CD14-positive monocyte (primary cell): Measurements from ENCODE around the gene ASB1. TPM values are rescaled to one million over a fixed set of nuclear protein-coding genes. Genes with fewer than 3 reads are reported as not detected.

Experiments used
- DNase-seq, 3 donors: peaks; one replicate each; pipeline ENCODE4 v3.0.0-alpha.2; 2011 to 2022
- H2AFZ ChIP-seq: 2 replicates; pipeline ENCODE4 v1.6.0; 2012; ENCODE audit warnings: mild to moderate bottlenecking, low read depth, low read length, inconsistent platforms; ENCODE audit not compliant: insufficient read depth, poor library complexity, severe bottlenecking
- H3K27ac ChIP-seq, 2 donors: 1 replicate in 1 of 2; 2 replicates in 1 of 2; pipeline ENCODE4 v1.5.1; 2012 to 2013; ENCODE audit warnings: low read length in 2 of 2, control low read depth in 1 of 2, inconsistent platforms in 1 of 2, low read depth in 1 of 2, mild to moderate bottlenecking in 1 of 2
- H3K27me3 ChIP-seq, 2 donors: one replicate each; pipeline versions ENCODE4 v1.6.0 to v1.6.1; 2011 to 2013; ENCODE audit warnings: low read length in 2 of 2; ENCODE audit not compliant: control insufficient read depth in 2 of 2, insufficient read depth in 2 of 2
- H3K36me3 ChIP-seq, 2 donors: replicated peaks in 1 of 2; 1 replicate in 1 of 2; 2 replicates in 1 of 2; pipeline versions ENCODE4 v1.5.1 to v1.6.1; 2012 to 2013; ENCODE audit warnings: low read length in 2 of 2, control low read depth in 1 of 2, inconsistent platforms in 1 of 2, mild to moderate bottlenecking in 1 of 2; ENCODE audit not compliant: insufficient read depth in 2 of 2, control insufficient read depth in 1 of 2
- H3K4me1 ChIP-seq, 2 donors: 1 replicate in 1 of 2; 2 replicates in 1 of 2; pipeline versions ENCODE4 v1.5.1 to v1.6.1; 2012 to 2013; ENCODE audit warnings: low read length in 2 of 2, control low read depth in 1 of 2, inconsistent platforms in 1 of 2, mild to moderate bottlenecking in 1 of 2, moderate library complexity in 1 of 2; ENCODE audit not compliant: insufficient read depth in 2 of 2, control insufficient read depth in 1 of 2
- H3K4me2 ChIP-seq: replicated peaks from 2 replicates; pipeline ENCODE3; 2012; ENCODE audit warnings: low read length, moderate library complexity, mild to moderate bottlenecking; ENCODE audit not compliant: poor library complexity, severe bottlenecking; ENCODE audit errors: extremely low read depth
- H3K4me3 ChIP-seq, 3 experiments: fragments of 200-600 bp in 1 of 3; sonication (generic) in 1 of 3; replicated peaks in 1 of 3; 1 replicate in 2 of 3; 2 replicates in 1 of 3; pipeline ENCODE4 v1.5.1; 2011 to 2013; ENCODE audit warnings: low read length in 3 of 3, mild to moderate bottlenecking in 3 of 3, control low read depth in 2 of 3, low read depth in 2 of 3, inconsistent platforms in 1 of 3, moderate library complexity in 1 of 3
- H3K79me2 ChIP-seq: 2 replicates; pipeline ENCODE4 v1.6.0; 2012; ENCODE audit warnings: mild to moderate bottlenecking, control low read depth, inconsistent platforms, low read length, moderate library complexity; ENCODE audit not compliant: insufficient read depth
- H3K9ac ChIP-seq: 2 replicates; pipeline ENCODE4 v1.6.0; 2017; ENCODE audit warnings: low read length, mild to moderate bottlenecking; ENCODE audit not compliant: insufficient read depth, poor library complexity, severe bottlenecking
- H3K9me3 ChIP-seq, 2 donors: replicated peaks in 1 of 2; 1 replicate in 1 of 2; 2 replicates in 1 of 2; pipeline versions ENCODE4 v1.5.1 to v1.6.1; 2012 to 2013; ENCODE audit warnings: low read length in 2 of 2, control low read depth in 1 of 2; ENCODE audit not compliant: control insufficient read depth in 1 of 2, insufficient read depth in 1 of 2
- H4K20me1 ChIP-seq: 2 replicates; pipeline ENCODE4 v1.6.0; 2012; ENCODE audit warnings: mild to moderate bottlenecking, low read length, control low read depth, moderate library complexity; ENCODE audit not compliant: insufficient read depth
- H3K27ac Mint-ChIP-seq, 7 donors: one replicate each; pipeline ENCODE4 v1.8.0; 2020; ENCODE audit warnings: mild to moderate bottlenecking in 7 of 7, mixed read lengths in 7 of 7, moderate library complexity in 6 of 7, inconsistent platforms in 2 of 7
- H3K27me3 Mint-ChIP-seq, 3 donors: one replicate each; pipeline ENCODE4 v1.8.0; 2021 to 2022; ENCODE audit warnings: low read depth in 3 of 3, mild to moderate bottlenecking in 3 of 3, mixed read lengths in 3 of 3, moderate library complexity in 3 of 3, inconsistent platforms in 1 of 3
- H3K36me3 Mint-ChIP-seq, 2 donors: one replicate each; pipeline ENCODE4 v1.8.0; 2020; ENCODE audit warnings: mixed read lengths in 2 of 2, inconsistent platforms in 1 of 2, mild to moderate bottlenecking in 1 of 2
- H3K4me1 Mint-ChIP-seq: one replicate; pipeline ENCODE4 v1.8.0; 2020; ENCODE audit warnings: mild to moderate bottlenecking, mixed read lengths
- H3K4me3 Mint-ChIP-seq, 2 donors: one replicate each; pipeline ENCODE4 v1.8.0; 2020; ENCODE audit warnings: mild to moderate bottlenecking in 2 of 2, mixed read lengths in 2 of 2, moderate library complexity in 1 of 2
- H3K9me3 Mint-ChIP-seq, 7 donors: one replicate each; pipeline ENCODE4 v1.8.0; 2020 to 2022; ENCODE audit warnings: mixed read lengths in 7 of 7, mild to moderate bottlenecking in 6 of 7, moderate library complexity in 6 of 7, inconsistent platforms in 2 of 7
- WGBS: methylation state at CpG from one replicate; pipeline ENCODE4 v1.1.5; 2013; ENCODE audit warnings: missing lambda C conversion rate; ENCODE audit not compliant: insufficient coverage; 5-methylcytosine and 5-hydroxymethylcytosine counted together
- intact Hi-C, 2 donors: fragments of 100-400 bp; cut with micrococcal nuclease; formaldehyde crosslinking; loops; one replicate each; pipeline versions ENCODE4 v1.15.0 to v1.15.1; 2023
- polyA plus RNA-seq, 3 donors: library from polyadenylated mRNA; depleted of rRNA in 1 of 3; unstranded in 2 of 3; stranded (reverse) in 1 of 3; fragments of 300-500 nt in 2 of 3; fragments of >200 nt in 1 of 3; fragmentation: Illumina TruSeq in 2 of 3; gene quantifications; 1 replicate in 2 of 3; 2 replicates in 1 of 3; pipeline ENCODE4 v1.2.3, GENCODE V29; 2012 to 2021
- TF ChIP-seq, protein P1 (sequence below): fragments of 200-600 bp; IDR thresholded peaks from one replicate; pipeline ENCODE4 v1.8.0; 2022; ENCODE audit warnings: antibody characterized with exemption, mild to moderate bottlenecking

ASB1 gene
- polyA plus RNA-seq, 3 donors: 15.1 to 22.0 (median 16.0) TPM

DNA sequence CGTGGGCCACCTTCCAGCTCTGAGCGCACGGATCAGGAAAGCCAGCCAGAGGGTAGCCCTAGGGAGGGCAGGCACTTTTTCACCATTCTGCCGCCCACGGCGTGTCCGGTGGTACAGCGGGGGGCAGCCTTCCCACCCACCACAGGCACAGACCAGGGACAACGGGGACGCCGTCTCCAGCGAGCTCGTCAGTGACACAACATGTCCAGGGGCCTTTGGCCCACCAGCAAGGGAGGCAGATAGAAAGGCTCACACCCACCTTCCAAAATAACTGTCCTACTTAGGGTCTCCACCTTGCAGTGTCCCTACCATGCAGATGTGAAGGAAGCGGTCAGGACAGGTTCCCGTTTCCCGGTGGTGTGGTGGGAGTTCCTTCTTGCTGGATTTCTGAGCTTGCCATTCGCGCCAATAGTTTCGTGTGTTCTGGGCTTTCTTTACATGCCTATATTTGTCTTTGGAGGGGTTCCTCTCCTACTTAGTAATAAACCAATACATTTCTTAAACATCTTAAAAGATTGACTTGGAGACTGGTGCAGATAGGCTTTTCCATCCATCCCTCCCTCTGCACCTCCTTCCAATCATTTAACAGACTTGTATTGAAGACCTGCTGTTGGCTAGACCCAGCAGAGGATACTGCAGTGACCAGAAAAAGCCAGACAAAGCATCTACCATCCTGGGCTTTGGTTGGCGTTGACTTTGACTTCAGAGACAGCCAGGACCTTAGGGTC, 872 bp downstream of the ASB1 start:
- Mint-ChIP-seq H3K9me3 (peaks cover 0 to 2% (median 0%) of the 10 kb centered on the region in 7 donors), H3K27ac (peak overlapping the region; percentile 68 to 92 (median 85)), H3K36me3 (peaks cover 9 to 14% of the 10 kb centered on the region in 2 donors), H3K4me3 (peak overlapping the region; percentile 91 to 95), H3K4me1 (peaks cover 49% of the 10 kb centered on the region), H3K27me3 (peaks cover under 1 to 3% (median 2%) of the 10 kb centered on the region in 3 donors)
- peaks cover 39% of the 10 kb centered on the region for H4K20me1 ChIP-seq
- H2AFZ ChIP-seq: peak overlapping the region; percentile 97
- peak overlapping the region; percentile 74 to 93 (median 84) for H3K4me3 ChIP-seq
- peaks cover 0 to 15% of the 10 kb centered on the region in 2 donors for H3K36me3 ChIP-seq
- WGBS: 7% methylated on average over 14 of the region's 20 CpGs
- peak overlapping the region; percentile 86 for H3K9ac ChIP-seq
- H3K4me2 ChIP-seq: peak overlapping the region; percentile 90
- H3K9me3 ChIP-seq: no peaks in the 10 kb centered on the region
- no peaks in the 10 kb centered on the region for H3K27me3 ChIP-seq
- H3K4me1 ChIP-seq: peaks cover 24 to 29% of the 10 kb centered on the region in 2 donors
- intact Hi-C loops: loop anchor here (2.0 to 5.0 kb wide), 3 partner anchors 40 to 57 kb away; no protein-coding TSS in a partner anchor
- DNase-seq: peak in 2 of 3 donors; percentile 8 to 27
- H3K79me2 ChIP-seq: peaks cover 59% of the 10 kb centered on the region
- H3K27ac ChIP-seq: peak overlapping the region; percentile 47 to 87
- TF ChIP-seq, protein P1, sequence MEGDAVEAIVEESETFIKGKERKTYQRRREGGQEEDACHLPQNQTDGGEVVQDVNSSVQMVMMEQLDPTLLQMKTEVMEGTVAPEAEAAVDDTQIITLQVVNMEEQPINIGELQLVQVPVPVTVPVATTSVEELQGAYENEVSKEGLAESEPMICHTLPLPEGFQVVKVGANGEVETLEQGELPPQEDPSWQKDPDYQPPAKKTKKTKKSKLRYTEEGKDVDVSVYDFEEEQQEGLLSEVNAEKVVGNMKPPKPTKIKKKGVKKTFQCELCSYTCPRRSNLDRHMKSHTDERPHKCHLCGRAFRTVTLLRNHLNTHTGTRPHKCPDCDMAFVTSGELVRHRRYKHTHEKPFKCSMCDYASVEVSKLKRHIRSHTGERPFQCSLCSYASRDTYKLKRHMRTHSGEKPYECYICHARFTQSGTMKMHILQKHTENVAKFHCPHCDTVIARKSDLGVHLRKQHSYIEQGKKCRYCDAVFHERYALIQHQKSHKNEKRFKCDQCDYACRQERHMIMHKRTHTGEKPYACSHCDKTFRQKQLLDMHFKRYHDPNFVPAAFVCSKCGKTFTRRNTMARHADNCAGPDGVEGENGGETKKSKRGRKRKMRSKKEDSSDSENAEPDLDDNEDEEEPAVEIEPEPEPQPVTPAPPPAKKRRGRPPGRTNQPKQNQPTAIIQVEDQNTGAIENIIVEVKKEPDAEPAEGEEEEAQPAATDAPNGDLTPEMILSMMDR: no peak

DNA sequence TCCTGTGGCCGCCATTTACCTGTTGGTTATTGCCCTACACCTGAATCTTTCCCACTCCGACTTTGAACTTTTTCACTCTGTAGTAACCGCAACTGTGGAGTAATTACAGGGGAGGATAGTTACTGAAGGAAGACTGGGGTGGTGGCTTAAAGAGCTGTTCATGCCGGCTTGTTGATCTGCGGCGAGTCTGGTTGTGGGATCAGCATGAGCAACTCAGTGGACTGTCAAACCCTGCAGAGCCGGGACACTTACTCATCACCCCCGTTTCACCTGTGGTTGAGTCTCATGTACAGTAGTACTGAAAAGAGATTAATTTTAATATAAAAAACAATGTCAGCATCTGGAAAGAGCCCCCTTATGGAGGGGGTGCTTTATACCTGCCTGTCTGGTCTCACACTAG, 2.1 kb downstream of the ASB1 start:
- H3K4me3 Mint-ChIP-seq: no peak overlapping the region
- DNase-seq: no peak
- intact Hi-C loops: loop anchor here (5.0 kb wide), 2 partner anchors 42 to 52 kb away; no protein-coding TSS in a partner anchor
- Histone ChIP-seq H4K20me1 (peaks cover 49% of the 10 kb centered on the region), H3K4me1 (peaks cover 29 to 34% of the 10 kb centered on the region in 2 donors), H3K9ac (no peak overlapping the region), H3K27me3 (no peaks in the 10 kb centered on the region), H3K4me3 (no peak overlapping the region), H3K9me3 (no peaks in the 10 kb centered on the region), H3K27ac (no peak overlapping the region), H3K36me3 (peaks cover 6 to 27% of the 10 kb centered on the region in 2 donors), H3K4me2 (no peak overlapping the region), H3K79me2 (peaks cover 72% of the 10 kb centered on the region), H2AFZ (no peak overlapping the region)
- peaks cover 0 to 3% (median 2%) of the 10 kb centered on the region in 3 donors for H3K27me3 Mint-ChIP-seq
- TF ChIP-seq, protein P1: no peak
- no peak overlapping the region for H3K27ac Mint-ChIP-seq
- WGBS: 100% methylated on average over 2 of the region's 8 CpGs
- peaks cover 0 to 2% (median 0%) of the 10 kb centered on the region in 7 donors for H3K9me3 Mint-ChIP-seq
- H3K36me3 Mint-ChIP-seq: peaks cover 19 to 24% of the 10 kb centered on the region in 2 donors
- H3K4me1 Mint-ChIP-seq: peaks cover 58% of the 10 kb centered on the region
